ENCODE results near the gene CARTPT. TPM values are rescaled to one million over a fixed set of nuclear protein-coding genes. Genes with fewer than 3 reads are reported as not detected.

The CARTPT gene
- not detected for total RNA-seq

DNA sequence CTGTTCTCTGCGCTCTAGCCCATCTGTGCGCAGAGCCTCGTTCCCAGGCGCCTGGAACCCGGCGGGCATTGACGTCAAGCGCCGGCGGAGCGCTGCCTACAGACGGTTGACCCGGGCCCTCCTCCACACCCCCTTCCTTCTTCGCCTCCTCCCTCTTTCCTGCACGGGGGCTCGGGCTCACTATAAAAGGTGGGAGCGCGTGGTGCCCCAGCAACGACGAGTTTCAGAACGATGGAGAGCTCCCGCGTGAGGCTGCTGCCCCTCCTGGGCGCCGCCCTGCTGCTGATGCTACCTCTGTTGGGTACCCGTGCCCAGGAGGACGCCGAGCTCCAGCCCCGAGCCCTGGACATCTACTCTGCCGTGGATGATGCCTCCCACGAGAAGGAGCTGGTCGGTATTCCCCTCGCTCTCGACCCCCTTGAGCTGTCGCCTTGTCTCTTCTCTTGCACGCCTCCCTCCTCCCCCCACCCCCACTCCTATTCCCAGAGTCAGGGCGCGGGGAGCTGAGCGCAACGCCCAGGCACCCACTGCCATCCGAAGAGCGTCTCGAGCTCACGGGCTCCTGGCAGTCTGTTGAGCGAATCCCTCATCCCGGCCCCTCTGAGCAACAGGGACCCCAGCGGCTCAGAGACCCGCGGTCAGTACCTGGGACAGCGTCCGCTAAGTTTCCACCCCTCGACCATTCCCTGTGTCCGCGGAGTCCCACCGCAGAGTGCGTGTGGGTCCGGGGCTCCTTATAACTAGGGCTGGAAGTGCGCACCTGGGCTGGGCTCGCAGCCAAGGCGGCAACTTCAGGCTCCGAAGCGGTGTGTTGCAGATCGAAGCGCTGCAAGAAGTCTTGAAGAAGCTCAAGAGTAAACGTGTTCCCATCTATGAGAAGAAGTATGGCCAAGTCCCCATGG is at the start of gene CARTPT:
Gene CARTPT, plus strand, starts transcription at position 213 of the 902 bp plus-strand sequence. Its CDS starts 19 bp downstream, at position 232.
- Mint-ChIP-seq H3K9me3 (no peaks in the 10 kb centered on the region), H3K4me3 (no peak within 1 kb of the TSS), H3K4me1 (peaks cover 1% of the 10 kb centered on the region), H3K36me3 (ENCODE audit: low read depth) (no peaks in the 10 kb centered on the region), H3K27me3 (peaks cover 64% of the 10 kb centered on the region), H3K27ac (no peak within 1 kb of the TSS)
- CTCF ChIA-PET, result no interaction called here
- DNase-seq, result no peak
- POLR2A ChIA-PET, result no interaction called here

DNA sequence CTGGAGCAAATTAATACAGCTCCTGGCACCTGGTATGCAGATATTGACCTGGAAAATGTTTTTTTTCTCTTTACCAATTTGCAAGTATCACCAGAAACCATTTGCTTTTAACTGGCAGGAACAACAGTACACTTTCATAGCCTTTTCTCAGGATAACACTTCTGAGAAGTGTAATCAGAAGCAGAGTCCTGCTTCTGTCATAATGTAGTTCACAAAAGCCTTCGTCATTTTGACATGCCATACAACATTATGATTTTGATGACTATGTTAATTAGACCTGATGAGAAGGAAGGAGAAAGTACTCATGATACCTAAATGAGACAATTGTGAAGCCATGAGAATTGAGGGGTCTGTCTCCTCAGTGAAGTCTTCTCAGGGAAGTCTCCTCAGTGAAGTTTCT is 41.1 kb upstream of the CARTPT start:
- no peak for DNase-seq
- no peak overlapping the region for H3K27ac Mint-ChIP-seq
- no peaks in the 10 kb centered on the region for H3K36me3 Mint-ChIP-seq (ENCODE audit: low read depth)
- no peaks in the 10 kb centered on the region for H3K4me1 Mint-ChIP-seq
- ChIA-PET POLR2A (no interaction called here), CTCF (interaction anchor here (0.8 kb wide), 1 partner anchor 77 kb away, joined by 3 read pairs; no protein-coding TSS in a partner anchor)
- H3K4me3 Mint-ChIP-seq, result no peak overlapping the region
- H3K9me3 Mint-ChIP-seq, result no peaks in the 10 kb centered on the region
- peaks cover 43% of the 10 kb centered on the region for H3K27me3 Mint-ChIP-seq

DNA sequence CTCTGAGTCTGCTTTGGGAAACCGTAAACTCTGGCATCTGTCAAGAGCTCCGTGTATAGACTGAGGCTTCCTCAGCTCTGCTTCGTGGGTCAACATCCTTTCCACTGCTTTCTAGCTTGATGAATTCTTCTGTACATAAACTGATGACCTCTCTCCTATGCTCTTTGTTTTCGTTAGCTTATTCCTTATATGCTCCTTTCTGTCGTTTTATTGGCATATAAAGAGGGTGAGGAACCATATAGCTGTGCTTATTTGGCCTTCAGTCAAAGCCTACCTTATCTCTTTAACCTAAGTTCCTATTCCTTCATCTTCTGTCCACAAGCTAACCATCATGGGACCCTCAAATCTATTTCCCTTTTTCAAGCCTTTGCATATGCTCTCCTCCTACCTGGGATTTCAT is 39.4 kb upstream of the CARTPT start:
- no peak overlapping the region for H3K27ac Mint-ChIP-seq
- CTCF ChIA-PET, result no interaction called here
- POLR2A ChIA-PET, result no interaction called here
- DNase-seq, result no peak
- peaks cover 34% of the 10 kb centered on the region for H3K27me3 Mint-ChIP-seq
- no peaks in the 10 kb centered on the region for H3K9me3 Mint-ChIP-seq
- no peaks in the 10 kb centered on the region for H3K4me1 Mint-ChIP-seq
- no peaks in the 10 kb centered on the region for H3K36me3 Mint-ChIP-seq (ENCODE audit: low read depth)
- H3K4me3 Mint-ChIP-seq, result no peak overlapping the region

DNA sequence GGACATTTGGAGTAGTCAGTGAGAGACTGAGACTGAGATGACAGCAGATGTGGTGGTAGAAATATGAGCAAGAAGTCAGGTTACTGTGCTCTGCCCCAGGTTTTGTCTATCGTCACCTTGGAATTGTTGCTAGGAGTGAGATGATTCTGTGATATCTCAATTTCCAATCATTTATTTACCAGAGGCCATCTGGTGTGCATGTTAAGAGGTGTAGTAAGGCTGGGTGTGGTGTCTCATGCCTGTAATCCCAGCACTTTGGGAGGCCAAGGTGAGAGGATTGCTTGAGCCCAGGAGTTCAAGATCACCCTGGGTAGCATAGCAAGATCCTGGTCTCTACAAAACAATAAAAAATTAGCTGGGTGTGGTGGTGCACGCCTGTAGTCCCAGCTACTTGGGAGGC is 38.6 kb upstream of the CARTPT start:
- Mint-ChIP-seq H3K36me3 (ENCODE audit: low read depth) (no peaks in the 10 kb centered on the region), H3K4me3 (no peak overlapping the region), H3K27me3 (peaks cover 31% of the 10 kb centered on the region), H3K9me3 (peaks cover 4% of the 10 kb centered on the region), H3K4me1 (no peaks in the 10 kb centered on the region), H3K27ac (no peak overlapping the region)
- DNase-seq, result no peak
- POLR2A ChIA-PET, result no interaction called here
- CTCF ChIA-PET, result no interaction called here

DNA sequence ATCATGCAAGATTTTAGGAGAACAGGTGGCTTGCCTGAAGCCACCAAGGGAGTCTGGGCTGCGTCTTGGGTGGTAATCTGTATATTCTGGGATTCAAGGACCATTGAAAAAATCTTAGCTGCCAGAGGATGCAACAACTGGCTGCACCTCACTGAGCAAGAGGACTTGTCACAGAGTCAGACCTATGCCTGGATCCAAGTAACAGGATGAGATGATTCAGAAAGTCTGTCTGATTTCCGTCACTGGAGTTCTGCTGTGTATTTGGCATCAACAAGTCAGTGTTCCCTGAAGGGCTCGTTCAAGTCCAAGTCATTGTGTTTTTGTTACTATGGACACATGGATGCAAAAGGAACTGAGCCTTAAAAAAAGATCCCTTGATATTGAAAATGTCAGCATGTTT is 37.8 kb upstream of the CARTPT start:
- H3K27ac Mint-ChIP-seq, result no peak overlapping the region
- ChIA-PET CTCF (no interaction called here), POLR2A (no interaction called here)
- no peaks in the 10 kb centered on the region for H3K36me3 Mint-ChIP-seq (ENCODE audit: low read depth)
- peaks cover 29% of the 10 kb centered on the region for H3K27me3 Mint-ChIP-seq
- H3K4me1 Mint-ChIP-seq, result no peaks in the 10 kb centered on the region
- H3K4me3 Mint-ChIP-seq, result no peak overlapping the region
- DNase-seq, result no peak
- H3K9me3 Mint-ChIP-seq, result peaks cover 4% of the 10 kb centered on the region

DNA sequence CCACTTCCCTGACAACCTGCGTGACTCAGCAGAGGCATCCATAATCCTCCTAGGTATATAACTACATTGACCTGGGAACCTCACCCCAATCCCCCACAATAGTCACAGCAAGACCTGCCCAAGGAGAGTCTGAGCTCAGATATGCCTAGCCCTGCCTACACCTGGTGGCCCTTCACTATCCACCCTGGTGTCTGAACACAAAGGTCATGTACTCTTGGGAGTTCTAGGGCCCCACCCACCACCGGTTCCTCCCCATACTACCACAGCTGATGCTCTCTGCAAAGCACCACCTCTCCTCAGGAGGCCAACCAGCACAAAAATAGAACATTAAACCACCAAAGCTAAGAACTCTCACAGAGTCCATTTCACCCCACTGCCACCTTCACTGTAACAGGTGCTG is 34.8 kb upstream of the CARTPT start:
- Mint-ChIP-seq H3K9me3 (peaks cover 4% of the 10 kb centered on the region), H3K27me3 (peaks cover 40% of the 10 kb centered on the region), H3K4me1 (no peaks in the 10 kb centered on the region), H3K4me3 (no peak overlapping the region), H3K36me3 (ENCODE audit: low read depth) (no peaks in the 10 kb centered on the region), H3K27ac (no peak overlapping the region)
- DNase-seq, result no peak
- CTCF ChIA-PET, result no interaction called here
- POLR2A ChIA-PET, result no interaction called here

DNA sequence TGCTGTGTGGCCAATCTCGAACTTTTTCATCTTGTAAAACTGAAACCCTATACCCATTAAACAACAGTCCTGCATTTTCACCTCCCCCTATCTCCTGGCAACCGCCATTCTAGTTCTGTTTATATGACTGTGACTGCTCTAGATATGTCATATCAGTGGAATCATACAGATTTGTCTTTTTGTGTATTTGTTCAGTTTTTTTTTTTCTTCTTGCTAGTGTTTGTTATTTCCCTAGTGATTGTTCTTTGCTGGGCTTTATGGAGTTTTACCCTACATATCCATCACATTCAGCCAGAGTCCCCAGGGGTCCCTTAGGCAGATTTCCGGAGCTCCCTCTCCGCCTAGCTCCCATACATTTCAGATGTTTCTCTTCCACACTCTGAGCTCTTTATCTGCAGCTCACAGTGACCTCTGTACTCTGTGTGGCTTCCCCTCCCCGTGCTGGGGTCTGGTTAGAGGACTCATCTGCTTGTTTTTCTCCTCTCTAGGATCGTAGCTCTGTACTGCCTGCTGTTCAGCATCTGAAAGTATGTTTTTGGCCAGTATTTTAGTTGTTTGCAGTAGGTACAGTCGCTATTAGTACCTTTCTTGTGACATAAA is 25.1 kb upstream of the CARTPT start:
- Mint-ChIP-seq H3K4me1 (peaks cover 10% of the 10 kb centered on the region), H3K9me3 (peaks cover 3% of the 10 kb centered on the region), H3K27ac (no peak overlapping the region), H3K36me3 (ENCODE audit: low read depth) (peaks cover 6% of the 10 kb centered on the region), H3K27me3 (peaks cover 30% of the 10 kb centered on the region), H3K4me3 (no peak overlapping the region)
- ChIA-PET CTCF (no interaction called here), POLR2A (no interaction called here)
- no peak for DNase-seq

DNA sequence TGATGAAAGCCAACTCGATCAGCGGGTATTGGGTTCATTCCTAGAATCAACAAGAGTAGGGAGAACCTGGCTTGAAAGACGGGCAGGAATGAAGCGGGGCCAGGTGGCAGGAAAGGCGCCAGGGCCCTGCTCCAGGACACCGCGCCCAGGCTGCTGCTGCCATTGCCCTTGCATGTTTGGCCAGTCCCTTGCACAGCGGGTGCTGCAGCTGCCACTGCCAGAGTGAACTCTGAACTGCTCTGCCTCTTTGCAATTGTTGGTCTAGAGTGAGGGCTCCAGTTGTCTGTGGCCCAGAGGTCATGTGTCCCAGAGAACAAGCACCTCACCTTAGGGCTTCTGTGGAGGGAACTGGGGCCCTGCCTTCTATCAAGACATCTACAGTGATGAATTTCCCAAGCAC is 24.0 kb upstream of the CARTPT start:
- peaks cover 22% of the 10 kb centered on the region for H3K27me3 Mint-ChIP-seq
- CTCF ChIA-PET, result no interaction called here
- POLR2A ChIA-PET, result no interaction called here
- no peak overlapping the region for H3K4me3 Mint-ChIP-seq
- DNase-seq, result no peak
- H3K4me1 Mint-ChIP-seq, result peaks cover 10% of the 10 kb centered on the region
- H3K27ac Mint-ChIP-seq, result no peak overlapping the region
- peaks cover 6% of the 10 kb centered on the region for H3K36me3 Mint-ChIP-seq (ENCODE audit: low read depth)
- peaks cover 3% of the 10 kb centered on the region for H3K9me3 Mint-ChIP-seq

DNA sequence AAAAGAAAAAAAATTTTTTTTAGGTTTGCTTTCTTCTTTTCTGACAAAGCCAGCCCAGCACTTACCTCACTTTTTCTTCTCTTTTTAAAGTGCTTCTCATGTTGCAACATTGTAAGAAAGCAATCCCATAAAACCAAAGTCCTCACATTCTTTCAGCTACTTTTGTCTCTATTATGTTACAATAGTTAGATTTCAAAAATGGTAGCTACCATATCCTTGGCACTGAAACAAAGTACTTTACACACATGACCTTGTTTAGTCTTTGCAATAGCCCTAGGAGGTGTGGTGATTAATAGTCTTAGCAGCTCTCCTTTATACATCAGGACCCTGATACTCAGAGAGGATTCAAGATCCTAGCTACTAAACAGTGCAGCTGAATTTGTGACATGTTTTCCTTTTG is 23.5 kb upstream of the CARTPT start:
- Mint-ChIP-seq H3K27me3 (peaks cover 19% of the 10 kb centered on the region), H3K9me3 (peaks cover 3% of the 10 kb centered on the region), H3K27ac (no peak overlapping the region), H3K36me3 (ENCODE audit: low read depth) (peaks cover 6% of the 10 kb centered on the region), H3K4me1 (peaks cover 10% of the 10 kb centered on the region), H3K4me3 (no peak overlapping the region)
- no peak for DNase-seq
- ChIA-PET CTCF (no interaction called here), POLR2A (no interaction called here)

DNA sequence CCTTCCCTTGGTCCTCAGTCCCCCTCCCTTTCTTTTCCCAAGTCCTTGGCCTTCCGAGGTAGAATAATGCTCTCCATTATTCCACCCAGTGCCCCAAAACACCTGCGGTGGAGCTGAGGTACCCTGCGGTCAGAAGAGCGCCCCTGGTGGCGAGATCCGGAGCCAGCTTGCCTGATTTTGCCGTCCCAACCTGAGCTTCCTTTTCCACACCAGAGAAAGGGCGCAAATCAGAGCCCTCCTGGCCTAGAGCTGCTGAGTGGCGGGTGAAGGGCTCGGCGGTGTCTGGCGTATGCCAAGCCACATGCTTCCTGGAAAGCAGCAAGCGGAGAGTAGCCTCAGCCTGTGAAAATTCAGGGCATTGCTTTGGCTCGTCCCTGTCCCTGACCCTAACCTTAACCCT is 21.1 kb upstream of the CARTPT start:
- no peak for DNase-seq
- ChIA-PET POLR2A (no interaction called here), CTCF (interaction anchor here (0.8 to 1.6 kb wide), 3 partner anchors 9 to 291 kb away, joined by 3 to 7 read pairs (median 3); no protein-coding TSS in a partner anchor)
- H3K4me3 Mint-ChIP-seq, result no peak overlapping the region
- H3K4me1 Mint-ChIP-seq, result peaks cover 10% of the 10 kb centered on the region
- H3K27ac Mint-ChIP-seq, result no peak overlapping the region
- H3K36me3 Mint-ChIP-seq (ENCODE audit: low read depth), result peaks cover 6% of the 10 kb centered on the region
- H3K9me3 Mint-ChIP-seq, result peaks cover 3% of the 10 kb centered on the region
- peaks cover 13% of the 10 kb centered on the region for H3K27me3 Mint-ChIP-seq

DNA sequence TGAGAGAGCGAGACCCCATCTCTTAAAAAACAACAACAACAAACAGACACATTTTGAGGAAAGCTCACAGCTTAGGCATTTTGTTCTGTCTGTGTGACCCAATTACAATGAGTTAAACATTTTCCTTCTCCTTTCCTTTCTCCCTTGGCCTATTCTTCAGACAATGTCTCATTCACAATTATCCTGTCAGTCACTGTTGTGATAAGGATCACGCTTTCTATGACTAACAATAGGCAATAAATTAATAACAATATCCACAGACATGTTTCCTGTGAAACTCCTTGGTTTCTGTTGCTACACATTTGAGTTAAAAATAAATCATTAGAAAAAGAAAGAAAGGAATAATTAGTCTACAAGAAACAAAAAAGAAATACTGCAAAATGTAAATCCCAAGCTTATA is 19.8 kb upstream of the CARTPT start:
- H3K27me3 Mint-ChIP-seq, result peaks cover 7% of the 10 kb centered on the region
- ChIA-PET CTCF (interaction anchor here (1.4 kb wide), 1 partner anchor 10 kb away, joined by 4 read pairs; no protein-coding TSS in a partner anchor), POLR2A (no interaction called here)
- peaks cover 6% of the 10 kb centered on the region for H3K36me3 Mint-ChIP-seq (ENCODE audit: low read depth)
- peaks cover 3% of the 10 kb centered on the region for H3K9me3 Mint-ChIP-seq
- peaks cover 10% of the 10 kb centered on the region for H3K4me1 Mint-ChIP-seq
- DNase-seq, result no peak
- H3K27ac Mint-ChIP-seq, result no peak overlapping the region
- no peak overlapping the region for H3K4me3 Mint-ChIP-seq

DNA sequence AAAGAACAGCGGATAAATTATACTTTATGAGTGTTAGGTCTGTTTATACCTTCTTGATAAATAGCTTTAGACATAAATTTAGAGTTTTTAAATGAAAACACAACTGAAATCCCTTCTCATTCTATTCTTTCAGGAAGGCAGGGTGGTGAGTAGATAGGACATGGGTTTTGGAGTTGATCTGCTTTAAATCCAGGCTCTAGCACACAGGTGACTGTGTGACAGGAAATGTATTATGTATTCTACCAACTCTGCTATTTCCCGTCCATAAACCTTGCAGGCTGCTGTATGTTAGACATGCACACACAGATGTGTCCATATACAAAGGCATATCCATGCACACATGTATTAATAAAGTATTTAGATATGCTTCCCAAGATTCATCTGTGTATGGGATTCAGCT is 19.3 kb upstream of the CARTPT start:
- no peak for DNase-seq
- H3K9me3 Mint-ChIP-seq, result peaks cover 3% of the 10 kb centered on the region
- ChIA-PET POLR2A (no interaction called here), CTCF (interaction anchor here (1.4 kb wide), 1 partner anchor 11 kb away, joined by 4 read pairs; no protein-coding TSS in a partner anchor)
- peaks cover 6% of the 10 kb centered on the region for H3K27me3 Mint-ChIP-seq
- no peak overlapping the region for H3K27ac Mint-ChIP-seq
- peaks cover 6% of the 10 kb centered on the region for H3K36me3 Mint-ChIP-seq (ENCODE audit: low read depth)
- H3K4me3 Mint-ChIP-seq, result no peak overlapping the region
- peaks cover 10% of the 10 kb centered on the region for H3K4me1 Mint-ChIP-seq

DNA sequence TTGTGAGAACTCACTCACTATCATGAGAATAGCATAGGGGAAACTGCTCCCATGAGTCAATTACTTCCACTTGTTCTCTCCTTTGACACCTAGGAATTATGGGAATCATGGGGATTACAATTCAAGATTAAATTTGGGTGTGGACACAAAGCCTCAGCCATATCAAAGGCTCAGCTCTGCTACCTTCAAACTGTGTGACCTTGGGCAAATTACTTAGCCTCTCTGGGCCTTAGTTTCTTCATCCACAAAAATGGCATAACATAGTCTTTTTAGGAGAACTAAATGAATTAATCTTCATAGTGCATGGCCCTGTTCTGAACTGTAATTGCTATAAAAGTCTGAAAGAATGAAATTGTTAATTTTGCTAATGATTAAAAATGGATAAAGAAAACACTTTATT is 18.3 kb upstream of the CARTPT start:
- Mint-ChIP-seq H3K27ac (no peak overlapping the region), H3K36me3 (ENCODE audit: low read depth) (peaks cover 6% of the 10 kb centered on the region), H3K4me3 (no peak overlapping the region), H3K27me3 (peaks cover 5% of the 10 kb centered on the region), H3K4me1 (peaks cover 10% of the 10 kb centered on the region), H3K9me3 (peaks cover 3% of the 10 kb centered on the region)
- DNase-seq, result no peak
- CTCF ChIA-PET, result interaction anchor here (0.8 kb wide), 1 partner anchor 9 kb away, joined by 3 read pairs; no protein-coding TSS in a partner anchor
- POLR2A ChIA-PET, result no interaction called here

Data from activated CD4-positive, alpha-beta T cell treated with anti-CD3 and anti-CD28 coated beads, Interleukin-2, amount 10 ng/mL, durations not matched to agents 7 days and 5 days (primary cell).